ENCODE measurements around the gene NCR3LG1. TPM values are rescaled to one million over a fixed set of nuclear protein-coding genes. Genes with fewer than 3 reads are reported as not detected.
A peak's percentile ranks its signal among the peaks of the same experiment; 100 is the strongest.

The NCR3LG1 gene
- total and polyA plus RNA-seq, 2 donors (not counting 3 experiments of a cell fraction or from before 2014, with no cell fraction given) = 2.2 to 8.1 TPM

DNA sequence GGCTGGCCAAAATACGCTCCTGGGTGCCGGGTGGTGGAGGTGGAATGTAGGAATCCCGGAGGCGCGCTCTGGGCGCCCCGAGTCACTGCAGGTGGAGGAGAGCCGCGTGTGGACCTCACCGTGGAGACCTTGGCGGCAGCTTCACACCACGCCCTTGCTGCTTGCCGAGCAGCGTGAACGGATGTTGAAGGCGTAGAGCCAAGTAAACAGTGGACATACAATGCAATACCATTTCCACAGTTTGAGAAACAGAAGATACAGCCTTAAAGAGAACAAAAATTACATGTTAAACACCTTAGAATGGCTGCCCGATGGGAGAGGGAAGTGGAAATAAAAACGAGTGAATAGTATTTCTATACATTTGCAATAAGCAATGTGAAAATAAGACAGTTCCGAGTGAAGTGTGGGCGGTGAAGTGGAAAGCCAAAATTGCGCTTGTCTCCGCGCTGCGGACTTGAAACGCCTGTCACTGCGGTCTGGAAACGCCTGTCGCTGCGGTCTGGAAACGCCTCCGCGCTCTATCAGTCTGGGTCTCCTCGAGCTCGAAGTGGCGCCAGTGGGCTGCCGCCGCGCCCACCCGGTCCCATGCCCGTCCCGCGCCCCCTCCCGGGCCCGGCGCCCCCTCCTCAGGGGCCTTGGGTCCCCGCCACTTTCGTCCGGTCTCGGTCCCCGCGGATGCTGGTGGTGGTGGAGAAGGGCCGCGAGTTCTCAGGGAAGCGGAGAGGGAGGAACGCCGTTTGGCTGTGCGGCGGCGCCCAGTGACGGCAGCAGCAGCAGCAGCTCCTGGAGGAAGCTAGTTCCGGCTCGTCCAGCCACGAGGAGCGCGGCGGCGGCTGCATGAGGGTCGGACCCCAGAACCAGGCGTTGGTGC, 1.6 kb downstream of the NCR3LG1 start:
- Histone ChIP-seq H3K4me3 (replicated peaks in 1 of 3; ENCODE audit: insufficient read depth in 1 of 3, low read depth in 1 of 3, low read length in 3 of 3) (peak overlapping the region; percentile 68 to 87 (median 85)), H3K27me3 (ENCODE audit: control insufficient read depth in 2 of 2, insufficient read depth in 2 of 2, low read length in 2 of 2) (no peaks in the 10 kb centered on the region), H3K9ac (replicated peaks; ENCODE audit: extremely low read depth, insufficient read depth, low read length) (peak overlapping the region; percentile 70), H3K4me2 (ENCODE audit: insufficient read depth, low read length) (peak overlapping the region; percentile 97), H3K4me1 (ENCODE audit: control insufficient read depth, extremely low read depth, insufficient read depth, low read length) (peaks cover 16% of the 10 kb centered on the region), H2AFZ (ENCODE audit: low read depth, low read length) (peak overlapping the region; percentile 86), H3K9me1 (replicated peaks; ENCODE audit: control insufficient read depth, extremely low read depth, insufficient read depth, low read length) (no peaks in the 10 kb centered on the region), H3K36me3 (ENCODE audit: control insufficient read depth in 2 of 2, extremely low read depth in 1 of 2, insufficient read depth in 2 of 2, low read length in 2 of 2) (no peaks in the 10 kb centered on the region), H3K9me3 (replicated peaks; ENCODE audit: control insufficient read depth, insufficient read depth, low read length) (no peaks in the 10 kb centered on the region), H3K27ac (ENCODE audit: insufficient read depth, low read depth, low read length) (peak overlapping the region; percentile 73), H4K20me1 (replicated peaks; ENCODE audit: control insufficient read depth, extremely low read depth, insufficient read depth, low read length) (no peaks in the 10 kb centered on the region), H3K79me2 (ENCODE audit: control insufficient read depth, insufficient read depth, low read length) (peaks cover 3% of the 10 kb centered on the region)
- FAIRE-seq (peak; percentile 83), DNase-seq (ENCODE audit: low read depth, low spot score) (peak; percentile 79)
- CTCF ChIA-PET = interaction anchor here (0.7 to 4.1 kb wide), 15 partner anchors 9 to 275 kb away, joined by 3 to 38 read pairs (median 5); partner anchors contain the start of gene KCNJ11
- intact Hi-C loops (cut with micrococcal nuclease) (loop anchor here (1.0 to 5.0 kb wide), 5 partner anchors 77 to 1039 kb away; partner anchors contain the start of genes LDHA, NUCB2 and RPS13), dilution Hi-C loops (cut with MboI; ENCODE audit: extremely low pct_ligation_motif_present, low sequenced_read_pairs) (no loop called here)
- POLR2A ChIA-PET = interaction anchor here (1.4 to 1.6 kb wide), 2 partner anchors 144 to 275 kb away, joined by 4 to 6 read pairs; partner anchors contain the start of gene RPS13
- TSS peak; percentile 58 for BruUV-seq (replicated peaks)
- peak; percentile 47 for TF ChIP-seq MAX (IDR thresholded peaks at IDR 0.05; ENCODE audit: insufficient read depth, insufficient read length)
- peak; percentile 47 for TF ChIP-seq POLR2A (IDR thresholded peaks at IDR 0.05; ENCODE audit: low read depth, low read length)
- TF ChIP-seq JUN (IDR thresholded peaks at IDR 0.05; ENCODE audit: borderline replicate concordance, insufficient read depth, insufficient read length, low read depth) = no peak

Measured in endothelial cell of umbilical vein (primary cell).